HG03342 (cell line): ENCODE results near the gene ELP1.
A peak's percentile ranks its signal among the peaks of the same experiment; 100 is the strongest.

ENCODE experiments used
- ATAC-seq: cut with Tn5 transposase; IDR thresholded peaks from one replicate; pipeline ENCODE4 v1.9.1; 2021; ENCODE audit warnings: mild to moderate bottlenecking, moderate library complexity; ENCODE audit not compliant: unreplicated experiment

ELP1 gene

GRCh38 chr9:108885643-108886348, 48.1 kb downstream of the ELP1 start:
- peak; percentile 100 for ATAC-seq

GRCh38 chr9:108884701-108885100, 49.2 kb downstream of the ELP1 start:
- no peak for ATAC-seq

GRCh38 chr9:108883085-108883484, 50.8 kb downstream of the ELP1 start:
- ATAC-seq: no peak

GRCh38 chr9:108882052-108882888, 51.7 kb downstream of the ELP1 start:
- no peak for ATAC-seq

GRCh38 chr9:108880738-108881316, 53.1 kb downstream of the ELP1 start:
- ATAC-seq: no peak

- no peak for ATAC-seq
Observed at GRCh38 chr9:108877524-108877923, 56.4 kb downstream of the ELP1 start.

GRCh38 chr9:108876425-108876824, 57.5 kb downstream of the ELP1 start:
- ATAC-seq: no peak

- no peak for ATAC-seq
Observed at GRCh38 chr9:108874058-108874788, 59.7 kb downstream of the ELP1 start.

GRCh38 chr9:108869092-108869725, 64.7 kb downstream of the ELP1 start:
- ATAC-seq: no peak

- no peak for ATAC-seq
Observed at GRCh38 chr9:108867829-108868228, 66.1 kb downstream of the ELP1 start.

GRCh38 chr9:108867116-108867515, 66.8 kb downstream of the ELP1 start:
- ATAC-seq: no peak

- ATAC-seq: no peak
Observed at GRCh38 chr9:108866001-108866420, 67.9 kb downstream of the ELP1 start.

- no peak for ATAC-seq
Observed at GRCh38 chr9:108865037-108865436, 68.9 kb downstream of the ELP1 start.

GRCh38 chr9:108864446-108864845, 69.5 kb downstream of the ELP1 start:
- no peak for ATAC-seq

GRCh38 chr9:108863891-108864290, 70.0 kb downstream of the ELP1 start:
- ATAC-seq: no peak

- ATAC-seq: no peak
Observed at GRCh38 chr9:108861997-108862396, 71.9 kb downstream of the ELP1 start, which contains the start of gene ACTL7A. Gene ACTL7A, plus strand, starts transcription at chr9:108862266. Its CDS starts 57 bp downstream, at chr9:108862323.

- no peak for ATAC-seq
Observed at GRCh38 chr9:108861464-108861863, 72.5 kb downstream of the ELP1 start.

GRCh38 chr9:108860764-108861163, 73.2 kb downstream of the ELP1 start:
- no peak for ATAC-seq

GRCh38 chr9:108860354-108860753, 73.6 kb downstream of the ELP1 start:
- no peak for ATAC-seq

GRCh38 chr9:108859459-108860114, 74.3 kb downstream of the ELP1 start:
- ATAC-seq: peak; percentile 63
